Common myeloid progenitor, CD34-positive (primary cell): ENCODE measurements around the gene MTMR4. TPM values are rescaled to one million over a fixed set of nuclear protein-coding genes. Genes with fewer than 3 reads are reported as not detected.
"Not testable (repeated sequence)": the region's sequence is repeated elsewhere in the genome, so short reads cannot be mapped to it uniquely, and the experiment has no call there.

Experiments used
- CTCF ChIA-PET: fragments of 350-600 bp; sonication (Branson Sonifier 250); formaldehyde crosslinking; loops from one replicate; lab custom pipeline; 2021; ENCODE audit warnings: antibody characterized with exemption; lab: Charles Lee
- POLR2A ChIA-PET: fragments of 350-600 bp; sonication (Branson Sonifier 250); formaldehyde crosslinking; loops from one replicate; lab custom pipeline; 2021; ENCODE audit warnings: antibody characterized with exemption; lab: Charles Lee
- DNase-seq, 3 donors: peaks; one replicate each; pipeline versions ENCODE4 v3.0.0 to v3.0.0-alpha.2; 2013
- H3K27ac ChIP-seq, 2 experiments: 1 replicate in 1 of 2; 2 replicates in 1 of 2; pipeline ENCODE4 v1.7.0; 2013; ENCODE audit warnings: inconsistent platforms in 2 of 2, low read length in 2 of 2, mild to moderate bottlenecking in 2 of 2, low read depth in 1 of 2, moderate library complexity in 1 of 2; ENCODE audit not compliant: severe bottlenecking in 2 of 2, insufficient read depth in 1 of 2, poor library complexity in 1 of 2
- H3K27me3 ChIP-seq, 5 experiments: replicated peaks in 2 of 5; 1 replicate in 3 of 5; 2 replicates in 2 of 5; pipeline versions ENCODE4 v1.6.1 to v1.7.0; 2013; ENCODE audit warnings: low read length in 4 of 5, mild to moderate bottlenecking in 2 of 5, moderate library complexity in 2 of 5, inconsistent platforms in 1 of 5; ENCODE audit not compliant: insufficient read depth in 5 of 5, control insufficient read depth in 4 of 5
- H3K36me3 ChIP-seq, 4 experiments: 1 replicate in 2 of 4; 2 replicates in 2 of 4; pipeline versions ENCODE4 v1.6.1 to v1.7.0; 2013; ENCODE audit warnings: low read length in 3 of 4, control low read depth in 1 of 4, mild to moderate bottlenecking in 1 of 4; ENCODE audit not compliant: control insufficient read depth in 4 of 4, insufficient read depth in 4 of 4
- H3K4me1 ChIP-seq, 4 experiments: 1 replicate in 3 of 4; 2 replicates in 1 of 4; pipeline versions ENCODE4 v1.6.1 to v1.7.1; 2013; ENCODE audit warnings: low read length in 3 of 4, mild to moderate bottlenecking in 3 of 4, control low read depth in 1 of 4, inconsistent platforms in 1 of 4, moderate library complexity in 1 of 4; ENCODE audit not compliant: control insufficient read depth in 4 of 4, insufficient read depth in 4 of 4; ENCODE audit errors: control extremely low read depth in 1 of 4
- H3K4me3 ChIP-seq, 7 experiments: 1 replicate in 4 of 7; 2 replicates in 3 of 7; pipeline versions ENCODE4 v1.5.1 to v1.7.0; 2013; ENCODE audit warnings: mild to moderate bottlenecking in 7 of 7, low read length in 6 of 7, moderate library complexity in 6 of 7, inconsistent platforms in 2 of 7, low read depth in 2 of 7, control low read depth in 1 of 7; ENCODE audit not compliant: insufficient read depth in 4 of 7, control insufficient read depth in 1 of 7; ENCODE audit errors: extremely low read depth in 1 of 7
- H3K9me3 ChIP-seq, 5 experiments: 1 replicate in 4 of 5; 2 replicates in 1 of 5; pipeline versions ENCODE4 v1.6.1 to v1.7.1; 2013; ENCODE audit warnings: low read length in 4 of 5, mild to moderate bottlenecking in 2 of 5, inconsistent platforms in 1 of 5, low read depth in 1 of 5, moderate library complexity in 1 of 5; ENCODE audit not compliant: control insufficient read depth in 4 of 5, insufficient read depth in 2 of 5; ENCODE audit errors: control extremely low read depth in 1 of 5
- WGBS: methylation state at CpG from one replicate; pipeline ENCODE4 v1.1.5; 2013; ENCODE audit not compliant: insufficient coverage; 5-methylcytosine and 5-hydroxymethylcytosine counted together
- polyA plus RNA-seq: library from polyadenylated mRNA; unstranded; fragments of 120-200 nt; gene quantifications from one replicate; pipeline ENCODE4 v1.2.1, GENCODE V29; 2013

MTMR4 gene
- 25.7 TPM for polyA plus RNA-seq

- DNase-seq, result peak; percentile 74 to 81 (median 80)
- CTCF ChIA-PET, result interaction anchor here (1.2 to 2.2 kb wide), 6 partner anchors 8 to 209 kb away, joined by 3 to 6 read pairs (median 4); no protein-coding TSS in a partner anchor
- no peaks in the 10 kb centered on the region for H3K9me3 ChIP-seq
- H3K4me1 ChIP-seq, result peaks cover 11 to 41% (median 37%) of the 10 kb centered on the region in 4 experiments
- H3K4me3 ChIP-seq, result peak within 1 kb of the TSS; percentile 59 to 91 (median 82)
- no peaks in the 10 kb centered on the region for H3K27me3 ChIP-seq
- H3K27ac ChIP-seq, result peak within 1 kb of the TSS in 1 of 2 experiments; percentile 64
- WGBS, result 0% methylated on average over 37 of the region's 64 CpGs
- H3K36me3 ChIP-seq, result peaks cover 10 to 32% (median 21%) of the 10 kb centered on the region in 4 experiments
- POLR2A ChIA-PET, result interaction anchor here (1.1 to 3.9 kb wide), 4 partner anchors 10 to 117 kb away, joined by 3 to 16 read pairs (median 6); no protein-coding TSS in a partner anchor
These were observed at the start of gene MTMR4 for GRCh38 chr17:58513965-58514769. MTMR4 (minus strand) TSS chr17:58514638; CDS start chr17:58514407, 231 bp downstream.

- H3K4me3 ChIP-seq, result no peak overlapping the region
- POLR2A ChIA-PET, result no interaction called here
- peaks cover 3 to 17% (median 10%) of the 10 kb centered on the region in 4 experiments for H3K4me1 ChIP-seq
- no peak for DNase-seq
- no peaks in the 10 kb centered on the region for H3K27me3 ChIP-seq
- no peak overlapping the region for H3K27ac ChIP-seq
- no peaks in the 10 kb centered on the region for H3K9me3 ChIP-seq
- H3K36me3 ChIP-seq, result no peaks in the 10 kb centered on the region
- WGBS, result no CpG with 5 or more reads among the region's 1 CpG
- CTCF ChIA-PET, result interaction anchor here (1.3 to 2.0 kb wide), 2 partner anchors 17 to 20 kb away, joined by 3 to 9 read pairs; no protein-coding TSS in a partner anchor
These were observed 46.1 kb upstream of the MTMR4 start for GRCh38 chr17:58560511-58560910.

- CTCF ChIA-PET, result no interaction called here
- H3K27me3 ChIP-seq, result no peaks in the 10 kb centered on the region
- no peak overlapping the region for H3K27ac ChIP-seq
- no peak for DNase-seq
- WGBS, result 100% methylated on average over 2 of the region's 3 CpGs
- H3K4me3 ChIP-seq, result no peak overlapping the region
- no peaks in the 10 kb centered on the region for H3K9me3 ChIP-seq
- H3K36me3 ChIP-seq, result no peaks in the 10 kb centered on the region
- POLR2A ChIA-PET, result no interaction called here
- H3K4me1 ChIP-seq, result peaks cover 3 to 20% (median 11%) of the 10 kb centered on the region in 4 experiments
These were observed 43.5 kb upstream of the MTMR4 start for GRCh38 chr17:58557981-58558380.

- POLR2A ChIA-PET, result interaction anchor here (0.6 kb wide), 1 partner anchor 65 kb away, joined by 3 read pairs; no protein-coding TSS in a partner anchor
- Histone ChIP-seq H3K4me1 (peaks cover 3 to 20% (median 11%) of the 10 kb centered on the region in 4 experiments), H3K27me3 (no peaks in the 10 kb centered on the region), H3K9me3 (no peaks in the 10 kb centered on the region), H3K27ac (peak overlapping the region in 1 of 2 experiments; percentile 40), H3K4me3 (peak overlapping the region in 2 of 7 experiments; percentile 42 to 64), H3K36me3 (no peaks in the 10 kb centered on the region)
- WGBS, result 0% methylated on average over 2 of the region's 5 CpGs
- CTCF ChIA-PET, result interaction anchor here (1.0 kb wide), 1 partner anchor 18 kb away, joined by 3 read pairs; no protein-coding TSS in a partner anchor
- peak; percentile 29 to 80 (median 74) for DNase-seq
These were observed 42.4 kb upstream of the MTMR4 start for GRCh38 chr17:58556833-58557250.

- CTCF ChIA-PET, result interaction anchor here (1.0 kb wide), 1 partner anchor 36 kb away, joined by 3 read pairs; no protein-coding TSS in a partner anchor
- H3K27me3 ChIP-seq, H3K36me3 ChIP-seq, DNase-seq, H3K4me3 ChIP-seq, POLR2A ChIA-PET, H3K27ac ChIP-seq, H3K9me3 ChIP-seq: not testable (repeated sequence)
- 100% methylated on average over 2 of the region's 3 CpGs for WGBS
- peaks cover 3 to 20% (median 11%) of the 10 kb centered on the region in 4 experiments for H3K4me1 ChIP-seq
These were observed 40.7 kb upstream of the MTMR4 start for GRCh38 chr17:58555109-58555508.

GRCh38 chr17:58541249-58541648 is 26.8 kb upstream of the MTMR4 start:
- peak; percentile 42 to 60 (median 55) for DNase-seq
- WGBS, result 100% methylated on average over 1 of the region's 2 CpGs
- CTCF ChIA-PET, result interaction anchor here (0.6 to 3.8 kb wide), 11 partner anchors 9 to 53 kb away, joined by 3 to 24 read pairs (median 4); partner anchors contain the start of gene MTMR4
- no peaks in the 10 kb centered on the region for H3K36me3 ChIP-seq
- no peak overlapping the region for H3K27ac ChIP-seq
- H3K4me1 ChIP-seq, result peaks cover 0 to 8% (median 3%) of the 10 kb centered on the region in 4 experiments
- H3K4me3 ChIP-seq, result no peak overlapping the region
- H3K9me3 ChIP-seq, result no peaks in the 10 kb centered on the region
- H3K27me3 ChIP-seq, result peaks cover 0 to 2% (median 0%) of the 10 kb centered on the region in 5 experiments
- POLR2A ChIA-PET, result no interaction called here
